ENCODE measurements around the gene BHLHE23. TPM values are rescaled to one million over a fixed set of nuclear protein-coding genes. Genes with fewer than 3 reads are reported as not detected.

BHLHE23 gene
- total RNA-seq, 1 donor: 1.3 TPM

DNA sequence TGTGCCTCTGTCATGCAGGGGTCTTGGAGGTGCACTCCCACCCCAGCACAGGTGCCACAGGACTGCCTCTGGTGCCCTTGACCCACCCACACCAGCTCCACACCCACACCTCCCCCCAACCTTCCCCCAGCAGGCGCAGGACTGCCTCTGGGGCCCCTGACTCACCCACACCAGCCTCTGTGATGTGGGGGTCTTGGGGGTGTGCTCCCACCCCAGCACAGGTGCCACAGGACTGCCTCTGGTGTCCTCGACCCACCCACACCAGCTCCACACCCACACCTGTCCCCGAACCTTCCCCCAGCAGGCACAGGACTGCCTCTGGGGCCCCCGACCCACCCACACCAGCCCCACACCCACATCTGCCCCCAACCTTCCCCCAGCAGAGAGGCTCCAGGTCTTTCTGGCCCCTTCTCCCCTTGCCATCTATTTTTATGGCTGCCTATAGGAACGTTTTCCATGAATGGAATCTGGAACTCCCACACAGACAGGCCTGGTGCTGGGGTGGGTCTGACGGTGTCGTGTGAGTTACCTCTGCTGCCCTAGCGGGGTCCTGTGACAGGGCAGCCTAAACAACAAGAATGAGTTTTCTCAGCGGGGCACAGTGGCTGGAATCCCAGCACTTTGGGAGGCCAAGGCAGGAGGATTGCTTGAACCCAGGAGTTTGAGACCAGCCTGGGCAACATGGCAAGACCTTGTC is 30.8 kb downstream of the BHLHE23 start:
- no peak for DNase-seq (ENCODE audit: low read depth in 2 of 3, low spot score in 2 of 3)

DNA sequence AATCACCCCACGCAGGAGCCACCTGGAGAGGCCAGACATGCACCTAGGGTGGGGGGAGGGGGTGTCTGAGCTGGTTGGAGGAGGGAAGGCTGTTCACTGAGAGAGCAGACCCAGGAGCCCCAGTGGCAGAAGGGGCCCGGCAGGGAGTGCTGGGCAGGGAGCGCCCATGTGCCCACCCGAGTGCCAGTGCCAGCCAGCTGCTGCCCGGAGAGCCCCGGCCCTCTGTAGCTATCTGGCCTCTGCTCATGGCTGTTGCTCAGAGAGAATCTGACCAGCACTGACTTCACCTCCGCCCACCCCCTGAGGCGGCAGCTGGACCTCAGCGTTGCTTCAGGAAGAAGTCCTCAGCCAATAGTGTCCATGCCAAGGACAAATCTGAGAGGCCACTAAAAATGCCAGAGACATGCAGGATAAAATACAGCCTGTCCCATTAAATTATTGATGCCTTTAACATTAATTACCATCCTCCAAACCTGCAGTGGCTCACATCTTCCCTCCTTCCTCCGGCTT is 31.5 kb downstream of the BHLHE23 start:
- DNase-seq (ENCODE audit: low read depth in 2 of 3, low spot score in 2 of 3): no peak

DNA sequence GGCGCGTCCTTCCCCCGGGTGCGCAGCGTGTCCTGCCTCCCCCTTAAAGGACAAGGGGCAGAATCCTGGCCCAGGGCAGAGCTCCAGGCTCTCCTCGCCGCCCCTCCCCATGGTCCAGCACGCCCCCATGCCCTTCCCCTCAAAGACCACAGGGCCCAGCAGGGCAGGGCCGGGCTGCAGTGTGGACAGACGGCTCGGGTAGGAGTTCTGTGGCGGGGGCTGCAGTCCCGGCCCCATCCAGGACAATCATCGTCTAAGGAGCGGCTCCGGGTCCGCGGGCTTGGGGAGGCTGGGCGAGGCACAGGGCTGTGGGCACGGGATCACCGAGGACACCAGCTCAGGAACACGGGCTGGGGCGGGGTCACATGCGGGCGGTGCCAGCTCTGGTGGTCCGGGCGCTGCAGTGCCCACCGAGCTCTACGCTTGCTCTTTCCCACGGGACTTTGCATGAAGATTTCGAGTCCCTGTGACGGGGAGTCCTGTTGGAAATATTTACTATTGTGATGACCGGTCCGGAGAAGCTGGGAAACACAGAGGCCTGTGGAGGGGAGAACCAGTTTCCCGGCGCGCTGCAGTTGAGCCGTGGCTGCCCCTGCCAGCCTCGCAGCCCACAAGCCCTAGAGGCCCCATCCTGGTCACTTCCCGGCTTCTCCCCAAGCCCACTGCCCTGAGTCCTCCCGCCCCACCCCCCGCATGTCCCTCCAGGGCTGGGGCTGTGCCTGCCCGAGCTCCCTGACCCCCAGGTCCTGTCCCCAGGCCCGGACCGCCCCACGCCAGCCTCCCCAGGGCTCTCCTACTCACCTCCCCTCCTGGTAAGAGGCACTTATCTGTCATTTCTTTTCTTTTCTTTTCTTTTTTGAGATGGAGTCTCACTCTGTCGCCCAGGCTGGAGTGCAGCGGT is 33.7 kb downstream of the BHLHE23 start:
- no peak for DNase-seq (ENCODE audit: low read depth in 2 of 3, low spot score in 2 of 3)

DNA sequence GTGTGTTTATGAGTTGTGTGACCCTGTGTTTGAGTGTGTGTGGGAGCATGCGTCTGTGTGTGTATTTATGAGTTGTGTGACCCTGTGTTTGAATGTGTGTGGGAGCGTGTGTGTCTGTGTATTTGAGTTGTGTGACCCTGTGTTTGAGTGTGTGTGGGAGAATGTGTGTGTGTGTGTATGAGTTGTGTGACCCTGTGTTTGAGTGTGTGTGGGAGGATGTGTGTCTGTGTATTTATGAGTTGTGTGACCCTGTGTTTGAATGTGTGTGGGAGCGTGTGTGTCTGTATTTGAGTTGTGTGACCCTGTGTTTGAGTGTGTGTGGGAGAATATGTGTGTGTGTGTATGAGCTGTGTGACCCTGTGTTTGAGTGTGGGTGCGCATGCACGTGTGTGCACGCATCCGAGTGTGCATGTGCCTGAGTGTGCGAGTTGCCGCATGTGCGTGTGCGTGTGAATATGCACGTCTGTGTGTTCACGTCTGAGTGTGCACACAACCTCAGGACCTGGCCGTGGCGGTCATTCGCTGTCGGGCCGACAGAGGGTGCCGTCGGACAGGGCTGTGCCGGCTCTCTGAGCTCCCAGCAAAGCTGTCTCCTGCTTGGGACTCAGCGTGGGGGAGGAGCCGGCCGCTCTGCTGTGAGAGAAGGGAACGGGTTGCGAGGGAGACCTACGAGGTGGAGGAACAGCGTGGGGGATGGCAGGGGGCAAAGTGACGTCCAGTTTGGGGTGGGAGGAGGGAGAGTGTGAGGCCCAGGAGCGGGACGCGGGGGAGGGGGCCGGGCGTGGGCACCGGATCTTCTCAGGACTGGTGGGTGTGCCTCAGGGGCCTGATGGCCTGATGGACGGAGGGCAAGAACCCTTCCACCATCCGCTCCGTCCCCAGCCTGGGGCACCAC is 34.6 kb downstream of the BHLHE23 start:
- DNase-seq (ENCODE audit: low read depth in 2 of 3, low spot score in 2 of 3): peak; percentile 53 to 89 (median 85)

DNA sequence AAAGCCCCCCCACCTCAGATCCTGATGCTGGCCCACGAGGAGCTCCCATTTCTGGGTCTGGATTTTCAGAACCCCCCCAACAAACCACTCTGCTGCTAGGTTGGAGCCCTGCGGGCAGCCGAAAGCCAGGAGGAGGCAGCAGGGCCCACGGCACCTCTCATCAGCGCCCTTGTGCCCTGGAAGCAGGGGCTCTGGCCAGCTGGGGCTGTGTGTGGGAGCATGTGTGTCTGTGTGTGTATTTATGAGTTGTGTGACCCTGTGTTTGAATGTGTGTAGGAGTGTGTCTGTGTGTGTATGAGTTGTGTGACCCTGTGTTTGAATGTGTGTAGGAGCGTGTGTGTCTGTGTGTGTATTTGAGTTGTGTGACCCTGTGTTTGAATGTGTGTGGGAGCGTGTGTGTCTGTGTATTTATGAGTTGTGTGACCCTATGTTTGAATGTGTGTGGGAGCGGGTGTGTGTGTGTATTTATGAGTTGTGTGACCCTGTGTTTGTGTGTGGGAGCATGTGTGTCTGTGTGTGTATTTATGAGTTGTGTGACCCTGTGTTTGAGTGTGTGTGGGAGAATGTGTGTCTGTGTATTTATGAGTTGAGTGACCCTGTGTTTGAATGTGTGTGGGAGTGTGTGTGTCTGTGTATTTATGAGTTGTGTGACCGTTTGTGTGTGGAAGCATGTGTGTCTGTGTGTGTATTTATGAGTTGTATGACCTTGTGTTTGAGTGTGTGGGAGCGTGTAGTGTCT is 35.4 kb downstream of the BHLHE23 start:
- no peak for DNase-seq (ENCODE audit: low read depth in 2 of 3, low spot score in 2 of 3)

DNA sequence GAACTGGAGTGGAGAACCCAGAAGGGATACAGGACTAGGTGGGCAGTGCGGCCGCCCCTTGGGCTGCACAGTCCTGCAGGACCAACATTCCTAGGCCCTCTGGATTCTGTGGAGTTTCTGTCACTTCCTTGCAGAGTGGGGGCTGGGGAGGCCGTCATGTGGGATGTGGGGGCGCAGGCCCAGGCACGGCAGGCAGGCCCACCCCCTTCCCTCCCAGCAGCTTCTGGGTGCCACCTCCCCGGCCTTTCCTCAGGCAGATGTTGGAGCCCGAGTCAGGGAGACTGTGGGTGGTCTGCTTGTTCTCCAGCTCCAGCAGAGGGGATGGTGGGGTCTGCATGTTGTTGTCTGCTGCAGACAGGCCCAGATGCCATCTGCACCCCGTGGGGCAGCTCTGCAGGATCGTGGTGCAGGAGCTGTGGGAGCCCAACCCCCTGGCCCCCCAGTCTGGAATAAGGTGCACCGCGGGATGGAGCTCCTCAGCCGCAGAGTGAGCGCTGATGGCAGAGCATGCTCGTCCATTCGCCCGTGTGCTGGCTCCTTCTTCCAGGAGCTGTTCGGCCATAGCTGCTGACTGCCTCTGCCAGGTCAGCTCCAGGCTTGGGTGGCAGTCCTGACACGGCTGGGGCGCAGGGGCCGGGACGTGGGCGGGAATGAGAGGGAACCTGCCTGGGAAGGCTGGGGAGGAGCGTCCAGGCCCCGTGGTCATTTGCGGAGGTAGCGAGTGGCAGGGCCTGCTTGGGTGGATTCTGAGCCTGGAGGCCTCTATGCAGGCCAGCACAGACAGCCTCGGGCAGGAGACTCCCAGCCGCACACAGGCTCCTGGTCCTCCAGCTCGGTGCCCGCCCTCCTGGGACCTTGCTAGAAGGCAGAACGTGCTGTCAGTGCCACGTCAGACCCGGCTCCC is 36.2 kb downstream of the BHLHE23 start:
- DNase-seq (ENCODE audit: low read depth in 2 of 3, low spot score in 2 of 3): no peak

DNA sequence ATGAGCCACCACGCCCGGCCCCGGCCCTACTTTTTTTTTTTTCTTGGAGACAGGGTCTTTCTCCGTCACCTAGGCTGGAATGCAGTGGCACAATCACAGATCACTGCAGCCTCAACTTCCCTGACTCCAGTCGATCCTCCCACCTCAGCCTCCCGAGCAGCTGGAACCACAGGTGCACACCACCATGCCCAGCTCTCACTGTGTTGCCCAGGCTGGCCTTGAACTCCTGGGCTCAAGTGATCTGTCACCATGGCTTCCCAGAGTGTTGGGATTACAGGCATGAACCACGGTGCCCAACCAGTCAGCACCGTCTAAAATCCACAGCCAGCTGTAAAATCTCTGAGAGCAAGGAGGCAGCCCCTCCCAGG is 36.8 kb downstream of the BHLHE23 start:
- no peak for DNase-seq (ENCODE audit: low read depth in 2 of 3, low spot score in 2 of 3)

DNA sequence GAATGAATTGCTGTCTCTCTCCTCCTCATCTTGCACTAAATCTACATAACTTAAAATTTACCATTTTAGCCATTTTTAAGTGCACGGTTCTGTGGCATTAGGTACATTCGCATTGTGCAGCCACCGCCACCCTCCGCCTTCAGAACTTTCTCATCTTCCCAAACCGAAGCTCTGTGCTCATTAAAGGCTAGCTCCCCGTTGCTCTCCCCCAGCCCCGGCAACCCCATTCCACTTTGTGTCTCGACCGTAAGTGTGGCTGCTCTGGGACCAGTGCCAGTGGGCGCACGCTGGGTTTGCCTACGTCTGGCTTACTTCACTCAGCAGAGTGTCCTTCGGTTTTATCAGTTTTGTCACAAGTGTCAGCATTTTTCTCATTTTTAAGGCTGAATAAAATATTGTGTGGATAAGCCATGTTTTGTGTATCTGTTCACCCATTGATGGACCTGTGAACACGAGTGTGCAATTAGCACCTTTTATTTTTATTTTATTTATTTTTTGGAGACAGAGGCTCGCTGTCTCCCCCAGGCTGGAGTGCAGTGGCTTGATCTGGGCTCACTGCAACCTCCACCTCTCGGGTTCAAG is 37.5 kb downstream of the BHLHE23 start:
- no peak for DNase-seq (ENCODE audit: low read depth in 2 of 3, low spot score in 2 of 3)

DNA sequence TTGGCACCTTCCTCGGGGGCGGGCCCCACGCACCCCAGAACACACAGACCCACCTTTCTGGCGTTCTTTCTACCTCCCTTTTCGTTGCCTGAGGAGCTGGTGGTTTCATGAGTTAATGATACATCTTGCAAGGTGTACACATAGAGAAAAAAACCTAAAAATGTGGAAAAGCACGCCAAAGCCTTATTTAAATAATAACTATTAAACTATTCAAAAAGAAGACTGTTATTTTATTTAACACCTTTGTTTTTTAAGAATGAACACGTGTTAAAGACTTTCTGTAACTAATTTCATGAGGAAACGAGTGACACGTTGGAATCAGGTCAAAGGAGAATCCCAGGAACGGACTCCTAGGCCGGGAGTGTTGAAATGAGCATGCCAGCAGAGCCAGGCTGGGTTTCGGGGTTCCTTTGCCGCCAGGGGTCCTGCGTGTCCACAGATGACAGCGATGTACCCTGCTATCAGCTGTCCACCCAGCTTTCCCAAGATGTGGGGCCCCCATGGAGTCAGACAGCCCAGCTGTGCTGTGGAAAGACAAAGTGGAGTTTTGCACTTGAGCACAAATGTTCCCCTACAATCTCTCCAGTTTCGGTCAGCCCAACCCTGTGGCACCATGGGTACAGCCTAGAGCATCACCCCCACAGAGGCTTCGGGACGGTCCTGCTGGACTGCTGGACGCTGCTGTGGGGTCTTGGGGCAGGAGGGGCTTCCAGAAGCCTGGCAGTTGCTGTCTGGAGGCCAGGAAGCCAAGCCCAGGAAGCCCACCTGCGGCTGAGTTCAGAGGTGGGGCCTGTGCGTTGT is 38.2 kb downstream of the BHLHE23 start:
- no peak for DNase-seq (ENCODE audit: low read depth in 2 of 3, low spot score in 2 of 3)

DNA sequence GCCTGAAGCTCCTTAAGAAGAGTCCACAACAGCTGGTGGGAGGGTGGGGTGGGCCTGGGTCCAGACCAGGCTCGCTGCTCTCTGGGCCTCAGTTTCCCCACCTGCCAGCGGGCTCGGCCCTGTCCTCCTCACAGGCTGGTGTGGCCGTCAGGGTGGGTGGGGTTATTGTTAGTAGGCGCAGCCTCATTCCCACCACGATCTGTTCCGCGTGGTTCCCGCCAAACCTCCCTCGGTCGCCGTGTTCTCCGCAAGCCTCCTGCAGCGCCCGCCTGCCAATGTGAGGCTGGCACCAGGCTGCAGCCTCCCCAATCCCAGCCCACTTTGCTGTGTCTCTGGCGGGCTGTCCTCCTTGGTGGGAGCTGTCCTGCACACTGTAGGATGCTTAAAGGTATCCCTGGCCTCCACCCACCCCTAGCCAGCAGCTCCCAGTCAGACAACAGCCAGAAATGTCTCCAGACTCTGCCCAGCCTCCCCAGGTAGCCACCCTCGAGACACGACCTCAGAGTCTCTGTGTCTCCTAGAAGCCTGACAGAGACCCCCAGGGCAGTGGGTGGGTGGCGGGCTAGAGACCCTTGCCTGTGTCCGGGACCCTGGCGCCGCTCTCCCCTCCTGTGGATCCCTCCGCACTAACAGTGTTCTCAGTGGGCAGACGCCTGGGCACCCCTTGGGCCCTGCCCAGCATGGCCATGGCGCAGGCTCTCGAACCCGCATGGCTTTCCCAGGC is 39.0 kb downstream of the BHLHE23 start:
- no peak for DNase-seq (ENCODE audit: low read depth in 2 of 3, low spot score in 2 of 3)

DNA sequence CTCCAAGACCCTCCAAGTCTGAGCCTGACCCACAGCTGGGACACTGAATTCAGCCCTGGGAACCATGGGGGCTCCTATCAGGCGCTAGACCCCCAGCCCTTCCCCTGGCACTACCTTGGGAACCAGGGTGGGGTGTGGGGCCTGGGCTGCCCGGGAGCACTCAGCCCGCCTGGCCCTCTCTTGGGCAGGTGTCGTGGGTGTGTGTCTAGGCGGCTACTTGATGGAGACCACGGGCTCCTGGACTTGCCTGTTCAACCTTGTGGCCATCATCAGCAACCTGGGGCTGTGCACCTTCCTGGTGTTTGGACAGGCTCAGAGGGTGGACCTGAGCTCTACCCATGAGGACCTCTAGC is 39.6 kb downstream of the BHLHE23 start:
- DNase-seq (ENCODE audit: low read depth in 2 of 3, low spot score in 2 of 3): no peak

DNA sequence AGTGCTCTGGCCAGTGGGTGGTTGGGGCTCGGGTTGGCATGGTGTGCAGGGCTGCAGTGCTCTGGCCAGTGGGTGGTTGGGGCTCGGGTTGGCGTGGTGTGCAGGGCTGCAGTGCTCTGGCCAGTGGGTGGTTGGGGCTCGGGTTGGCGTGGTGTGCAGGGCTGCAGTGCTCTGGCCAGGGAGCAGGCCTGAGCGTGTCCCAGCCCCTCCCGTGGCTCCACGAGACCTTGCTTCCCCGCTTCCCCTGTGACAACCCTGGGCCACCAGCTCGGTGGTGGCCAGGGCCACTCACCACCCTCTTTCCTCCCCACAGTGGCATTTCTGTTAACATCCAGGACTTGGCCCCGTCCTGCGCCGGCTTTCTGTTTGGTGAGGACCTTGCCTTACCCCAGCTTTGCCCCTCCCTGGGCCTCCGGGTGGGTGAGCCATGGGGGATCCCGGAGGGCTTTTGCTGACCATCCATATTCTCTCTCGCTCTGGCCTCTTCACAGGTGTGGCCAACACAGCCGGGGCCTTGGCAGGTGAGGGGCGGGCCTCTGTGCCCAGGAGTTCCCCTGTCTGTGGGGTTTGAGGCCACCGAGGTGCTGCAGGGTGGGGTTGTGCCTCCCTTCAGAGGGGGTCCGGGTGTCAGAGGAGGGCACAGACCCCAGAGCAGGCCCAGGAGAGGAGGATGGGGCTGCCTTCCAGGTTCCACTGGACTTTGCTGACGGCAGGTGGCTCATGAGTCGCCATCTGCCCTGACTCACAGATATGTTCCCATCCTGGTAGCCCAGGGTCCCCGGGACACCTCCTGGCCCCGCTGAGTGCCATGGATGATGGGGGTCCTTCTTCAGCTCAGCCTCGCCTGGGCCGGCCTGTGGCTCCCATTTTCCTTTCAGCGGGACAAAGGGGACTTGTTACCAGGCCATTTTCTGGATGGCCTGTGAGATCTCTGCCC is 40.3 kb downstream of the BHLHE23 start:
- DNase-seq (ENCODE audit: low read depth in 2 of 3, low spot score in 2 of 3): no peak

DNA sequence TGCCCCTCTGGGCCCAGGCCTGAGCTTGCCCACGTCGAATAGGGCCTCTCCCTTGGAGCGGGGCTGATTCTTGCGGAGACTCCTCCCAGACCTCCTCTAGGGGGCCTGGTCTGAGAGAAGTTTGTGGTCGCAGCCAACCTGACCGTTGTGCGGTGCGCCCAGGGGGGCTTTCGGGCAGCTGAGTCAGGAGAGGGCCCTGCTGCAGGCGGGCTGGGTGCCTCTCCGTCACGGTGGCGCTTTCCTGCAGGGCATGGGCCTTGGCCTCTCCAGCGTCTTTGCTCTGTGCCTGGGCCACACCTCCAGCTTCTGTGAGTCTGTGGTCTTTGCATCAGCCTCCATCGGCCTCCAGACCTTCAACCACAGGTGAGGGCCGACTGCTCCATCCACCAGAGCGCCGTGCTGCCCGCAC is 41.4 kb downstream of the BHLHE23 start:
- DNase-seq (ENCODE audit: low read depth in 2 of 3, low spot score in 2 of 3): no peak

DNA sequence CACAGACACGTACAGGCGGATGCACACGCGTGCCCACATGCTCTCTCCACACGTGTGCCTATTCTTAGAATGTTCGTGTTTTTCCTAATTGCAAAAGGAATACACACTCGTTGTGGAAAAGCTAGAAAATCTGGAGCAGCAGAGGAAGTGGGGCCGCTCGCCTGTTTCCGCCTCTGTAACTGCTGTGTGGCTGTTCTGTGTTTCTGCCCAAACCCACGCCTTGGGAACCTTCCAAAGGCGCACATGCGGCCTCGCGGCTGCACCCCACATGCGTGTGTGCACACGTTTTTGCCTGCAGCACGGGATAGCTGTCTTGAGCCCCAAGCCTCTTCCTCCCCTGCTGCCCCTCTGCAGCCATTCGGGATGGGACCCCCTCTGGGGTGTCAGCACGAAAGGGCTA is 42.1 kb downstream of the BHLHE23 start:
- DNase-seq (ENCODE audit: low read depth in 2 of 3, low spot score in 2 of 3): peak in 1 of 3 donors; percentile 57

DNA sequence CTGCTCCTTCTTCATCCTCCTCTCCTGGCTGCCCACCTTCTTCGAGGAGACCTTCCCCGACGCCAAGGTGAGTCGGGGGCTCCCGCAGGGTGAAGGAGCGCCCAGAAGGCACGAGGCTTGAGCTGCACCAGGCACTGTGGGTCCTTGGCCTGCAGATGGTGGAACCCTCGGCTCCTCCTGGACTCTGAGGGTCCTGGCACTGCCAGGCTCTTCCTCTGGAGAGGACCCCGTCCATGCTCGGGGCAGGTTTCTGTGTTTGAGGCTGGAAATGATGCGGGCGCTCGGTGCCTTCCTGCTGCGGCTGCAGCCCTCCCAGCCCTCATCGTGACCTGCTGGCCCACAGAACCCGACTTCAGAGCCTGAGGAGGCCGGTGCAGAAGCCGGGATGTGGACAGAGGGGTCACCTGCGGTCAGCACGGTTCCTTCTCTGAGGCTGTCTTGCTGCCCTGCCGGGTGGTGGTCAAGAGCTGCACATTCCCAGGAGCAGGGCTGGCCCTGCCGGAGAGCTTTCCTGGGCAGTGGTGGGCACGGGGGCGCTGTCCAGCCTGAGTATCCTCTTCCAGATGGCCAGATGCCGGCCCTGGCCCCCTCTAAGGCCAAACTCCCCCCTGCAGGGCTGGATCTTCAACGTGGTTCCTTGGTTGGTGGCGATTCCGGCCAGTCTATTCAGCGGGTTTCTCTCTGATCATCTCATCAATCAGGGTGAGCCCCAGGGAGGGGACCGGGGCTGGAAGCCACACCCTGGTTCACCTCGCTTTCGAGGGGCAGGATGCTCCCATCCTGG is 43.0 kb downstream of the BHLHE23 start:
- no peak for DNase-seq (ENCODE audit: low read depth in 2 of 3, low spot score in 2 of 3)
